Activated CD4-positive, alpha-beta T cell treated with anti-CD3 and anti-CD28 coated beads, Interleukin-2, amount 10 ng/mL, durations not matched to agents 24 days and 14 days (primary cell): ENCODE measurements around the gene NKAIN2. TPM values are rescaled to one million over a fixed set of nuclear protein-coding genes. Genes with fewer than 3 reads are reported as not detected.

Experiments used
- DNase-seq: peaks from one replicate; pipeline ENCODE4 v3.0.0; 2022
- H3K27ac Mint-ChIP-seq: one replicate; pipeline ENCODE4 v1.8.0; 2022; ENCODE audit warnings: mild to moderate bottlenecking, mixed read lengths
- H3K27me3 Mint-ChIP-seq: one replicate; pipeline ENCODE4 v1.8.0; 2022; ENCODE audit warnings: mixed read lengths
- H3K36me3 Mint-ChIP-seq: one replicate; pipeline ENCODE4 v1.8.0; 2022; ENCODE audit warnings: low read depth, mild to moderate bottlenecking, mixed read lengths
- H3K4me1 Mint-ChIP-seq: one replicate; pipeline ENCODE4 v1.8.0; 2021; ENCODE audit warnings: mixed read lengths
- H3K4me3 Mint-ChIP-seq: one replicate; pipeline ENCODE4 v1.8.0; 2022; ENCODE audit warnings: mild to moderate bottlenecking, moderate library complexity, mixed read lengths
- H3K9me3 Mint-ChIP-seq: one replicate; pipeline ENCODE4 v1.8.0; 2021; ENCODE audit warnings: mixed read lengths
- intact Hi-C: fragments of 100-400 bp; cut with micrococcal nuclease; formaldehyde crosslinking; loops from one replicate; pipeline ENCODE4 v1.15.1; 2023
- total RNA-seq: library from RNA; stranded (reverse); gene quantifications from 2 replicates; pipeline ENCODE4 v1.2.3, GENCODE V29; 2022

The NKAIN2 gene
- total RNA-seq, 1 donor from 2014 or later = not detected

- DNase-seq = no peak
- Mint-ChIP-seq H3K36me3 (no peaks in the 10 kb centered on the region), H3K4me3 (no peak overlapping the region), H3K27me3 (no peaks in the 10 kb centered on the region), H3K27ac (no peak overlapping the region), H3K9me3 (no peaks in the 10 kb centered on the region), H3K4me1 (no peaks in the 10 kb centered on the region)
- intact Hi-C loops = no loop called here
Measured at GRCh38 chr6:124799638-124800037, 996.0 kb downstream of the NKAIN2 start.

- intact Hi-C loops = no loop called here
- no peak overlapping the region for H3K4me3 Mint-ChIP-seq
- no peaks in the 10 kb centered on the region for H3K36me3 Mint-ChIP-seq
- H3K4me1 Mint-ChIP-seq = no peaks in the 10 kb centered on the region
- H3K27me3 Mint-ChIP-seq = no peaks in the 10 kb centered on the region
- DNase-seq = no peak
- no peaks in the 10 kb centered on the region for H3K9me3 Mint-ChIP-seq
- H3K27ac Mint-ChIP-seq = no peak overlapping the region
Measured at GRCh38 chr6:124800222-124800621, 996.6 kb downstream of the NKAIN2 start.

GRCh38 chr6:124812067-124812466, 1008.4 kb downstream of the NKAIN2 start:
- H3K36me3 Mint-ChIP-seq = no peaks in the 10 kb centered on the region
- H3K4me3 Mint-ChIP-seq = no peak overlapping the region
- no peak for DNase-seq
- H3K27ac Mint-ChIP-seq = no peak overlapping the region
- intact Hi-C loops = no loop called here
- no peaks in the 10 kb centered on the region for H3K27me3 Mint-ChIP-seq
- no peaks in the 10 kb centered on the region for H3K9me3 Mint-ChIP-seq
- no peaks in the 10 kb centered on the region for H3K4me1 Mint-ChIP-seq

GRCh38 chr6:124819346-124819745, 1015.7 kb downstream of the NKAIN2 start:
- Mint-ChIP-seq H3K9me3 (no peaks in the 10 kb centered on the region), H3K4me3 (no peak overlapping the region), H3K36me3 (no peaks in the 10 kb centered on the region), H3K4me1 (no peaks in the 10 kb centered on the region), H3K27me3 (no peaks in the 10 kb centered on the region), H3K27ac (no peak overlapping the region)
- no peak for DNase-seq
- intact Hi-C loops = no loop called here

DNA sequence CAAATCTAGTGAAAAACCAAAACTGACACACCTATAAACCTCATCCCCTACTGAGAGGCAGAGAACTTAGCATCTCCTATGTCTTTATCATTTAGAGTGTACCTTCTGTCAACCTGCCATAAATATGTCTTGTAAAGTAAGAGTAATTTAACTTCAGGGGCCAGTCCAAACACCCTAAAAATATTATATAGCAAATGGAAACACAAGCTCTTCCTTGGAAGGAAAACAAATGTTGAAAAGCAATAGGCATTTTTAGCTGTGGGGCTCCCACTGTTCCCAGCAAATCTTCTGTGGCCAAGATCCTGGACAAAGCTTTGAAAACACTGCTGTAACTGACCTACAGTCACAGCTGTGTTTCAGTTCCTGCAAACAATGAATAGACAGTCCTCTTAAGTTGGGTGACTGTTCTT, 1018.5 kb downstream of the NKAIN2 start:
- Mint-ChIP-seq H3K4me1 (no peaks in the 10 kb centered on the region), H3K27me3 (no peaks in the 10 kb centered on the region), H3K36me3 (no peaks in the 10 kb centered on the region), H3K4me3 (no peak overlapping the region), H3K27ac (no peak overlapping the region), H3K9me3 (no peaks in the 10 kb centered on the region)
- intact Hi-C loops = no loop called here
- no peak for DNase-seq

DNA sequence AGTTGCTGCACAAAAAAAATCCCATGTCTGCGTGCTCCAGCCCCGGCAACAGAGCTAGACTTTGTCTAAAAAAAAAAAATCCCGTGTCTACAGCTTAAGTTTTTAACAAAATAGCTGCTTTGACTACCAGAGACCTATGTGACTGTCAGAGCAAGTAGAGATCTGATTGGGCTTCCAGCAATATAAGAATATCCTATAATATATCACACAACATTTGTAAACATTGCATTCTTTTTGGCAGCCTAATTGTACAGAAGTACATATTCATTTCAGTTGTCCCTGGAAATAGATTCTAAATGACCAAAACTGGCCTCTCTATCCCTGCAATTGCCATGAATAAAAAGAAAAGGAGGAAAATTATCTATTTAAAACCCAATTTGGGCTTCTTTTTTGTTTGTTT, 1019.1 kb downstream of the NKAIN2 start:
- DNase-seq = no peak
- H3K27ac Mint-ChIP-seq = no peak overlapping the region
- no peaks in the 10 kb centered on the region for H3K4me1 Mint-ChIP-seq
- no peak overlapping the region for H3K4me3 Mint-ChIP-seq
- intact Hi-C loops = no loop called here
- no peaks in the 10 kb centered on the region for H3K27me3 Mint-ChIP-seq
- no peaks in the 10 kb centered on the region for H3K36me3 Mint-ChIP-seq
- H3K9me3 Mint-ChIP-seq = no peaks in the 10 kb centered on the region

GRCh38 chr6:124823240-124824111, 1019.8 kb downstream of the NKAIN2 start:
- Mint-ChIP-seq H3K4me3 (no peak overlapping the region), H3K4me1 (no peaks in the 10 kb centered on the region), H3K27me3 (no peaks in the 10 kb centered on the region), H3K36me3 (no peaks in the 10 kb centered on the region), H3K9me3 (no peaks in the 10 kb centered on the region), H3K27ac (no peak overlapping the region)
- intact Hi-C loops = no loop called here
- DNase-seq = no peak

GRCh38 chr6:124825564-124825963, 1021.9 kb downstream of the NKAIN2 start:
- H3K4me3 Mint-ChIP-seq = no peak overlapping the region
- no peaks in the 10 kb centered on the region for H3K27me3 Mint-ChIP-seq
- DNase-seq = no peak
- no peaks in the 10 kb centered on the region for H3K9me3 Mint-ChIP-seq
- no peaks in the 10 kb centered on the region for H3K36me3 Mint-ChIP-seq
- intact Hi-C loops = no loop called here
- no peak overlapping the region for H3K27ac Mint-ChIP-seq
- no peaks in the 10 kb centered on the region for H3K4me1 Mint-ChIP-seq

DNA sequence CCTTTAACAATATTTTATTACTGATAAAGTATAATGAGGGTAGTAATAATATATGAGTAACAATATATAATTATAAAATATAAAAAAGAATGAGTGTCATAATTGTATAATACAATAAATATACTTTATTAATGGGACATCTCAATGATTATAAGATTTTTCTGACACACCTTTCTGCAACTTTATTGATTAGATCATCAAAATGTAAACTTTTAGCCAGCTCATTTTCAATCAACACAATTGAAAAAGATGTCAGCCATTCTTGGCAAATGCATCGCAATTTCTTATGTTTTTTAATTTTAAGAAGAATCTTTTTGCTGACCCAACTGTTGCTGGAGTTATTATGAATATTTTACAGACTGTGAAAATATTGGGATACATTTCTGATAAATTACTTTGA, 1026.2 kb downstream of the NKAIN2 start:
- no peak for DNase-seq
- intact Hi-C loops = no loop called here
- Mint-ChIP-seq H3K27me3 (no peaks in the 10 kb centered on the region), H3K36me3 (no peaks in the 10 kb centered on the region), H3K9me3 (no peaks in the 10 kb centered on the region), H3K4me3 (no peak overlapping the region), H3K27ac (no peak overlapping the region), H3K4me1 (no peaks in the 10 kb centered on the region)

- H3K4me3 Mint-ChIP-seq = no peak overlapping the region
- no peak for DNase-seq
- intact Hi-C loops = no loop called here
- H3K9me3 Mint-ChIP-seq = no peaks in the 10 kb centered on the region
- no peak overlapping the region for H3K27ac Mint-ChIP-seq
- no peaks in the 10 kb centered on the region for H3K27me3 Mint-ChIP-seq
- H3K4me1 Mint-ChIP-seq = no peaks in the 10 kb centered on the region
- no peaks in the 10 kb centered on the region for H3K36me3 Mint-ChIP-seq
Measured at GRCh38 chr6:124830506-124830905, 1026.8 kb downstream of the NKAIN2 start.

DNA sequence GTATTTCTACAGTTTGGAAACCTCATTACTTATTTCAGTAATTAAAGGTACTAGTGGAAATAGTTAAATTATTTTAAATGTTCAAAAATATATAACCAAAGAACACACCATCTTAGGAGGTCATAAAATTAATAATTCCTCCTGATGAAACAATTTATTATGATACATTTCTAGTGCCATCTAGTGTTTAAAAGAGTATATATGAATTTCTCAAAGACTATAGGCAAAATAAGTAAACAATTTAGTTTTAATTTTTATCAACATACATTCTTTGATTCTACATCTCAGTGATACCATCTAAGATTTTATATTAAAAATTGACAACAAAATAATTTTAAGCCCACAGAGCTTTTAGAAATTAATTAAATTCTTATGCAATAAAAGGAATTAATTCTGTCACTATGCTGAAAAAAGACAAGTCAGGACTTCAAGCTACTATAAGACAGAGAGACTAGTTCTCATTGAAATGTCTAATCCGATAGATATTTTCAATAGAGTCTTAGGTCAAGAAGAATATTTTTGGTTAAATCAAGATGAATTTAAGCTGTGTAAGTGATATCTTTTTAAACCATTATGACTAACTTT, 1050.8 kb downstream of the NKAIN2 start:
- no peaks in the 10 kb centered on the region for H3K4me1 Mint-ChIP-seq
- intact Hi-C loops = loop anchor here (10.0 kb wide), 1 partner anchor 1050 kb away; the partner anchor contains the start of gene NKAIN2
- no peak overlapping the region for H3K4me3 Mint-ChIP-seq
- DNase-seq = no peak
- no peak overlapping the region for H3K27ac Mint-ChIP-seq
- H3K27me3 Mint-ChIP-seq = peaks cover 2% of the 10 kb centered on the region
- H3K36me3 Mint-ChIP-seq = no peaks in the 10 kb centered on the region
- no peaks in the 10 kb centered on the region for H3K9me3 Mint-ChIP-seq

GRCh38 chr6:124857746-124858145, 1054.1 kb downstream of the NKAIN2 start:
- intact Hi-C loops = loop anchor here (10.0 kb wide), 1 partner anchor 1053 kb away; the partner anchor contains the start of gene NKAIN2
- Mint-ChIP-seq H3K4me3 (no peak overlapping the region), H3K27me3 (no peaks in the 10 kb centered on the region), H3K4me1 (no peaks in the 10 kb centered on the region), H3K36me3 (no peaks in the 10 kb centered on the region), H3K27ac (no peak overlapping the region), H3K9me3 (no peaks in the 10 kb centered on the region)
- DNase-seq = no peak

DNA sequence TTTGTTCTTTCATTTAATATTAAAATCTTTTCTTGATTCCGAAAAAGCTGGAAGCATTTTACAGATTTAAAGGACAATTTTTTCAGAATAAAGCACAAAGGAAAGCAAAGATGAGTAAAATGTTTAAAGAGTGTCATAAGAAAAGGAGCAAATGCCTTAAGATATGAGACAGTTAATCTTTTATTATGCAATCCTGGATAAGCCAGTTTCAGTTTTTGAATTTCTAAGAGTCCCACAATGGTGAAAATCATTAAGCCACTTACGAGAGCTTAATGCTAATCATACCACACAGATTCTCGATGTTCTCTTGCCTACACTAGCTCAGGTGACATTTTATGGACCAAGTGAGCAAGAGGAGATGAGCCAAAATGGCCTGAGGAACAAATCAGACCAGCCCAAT, 1054.9 kb downstream of the NKAIN2 start:
- DNase-seq = no peak
- intact Hi-C loops = loop anchor here (10.0 kb wide), 1 partner anchor 1054 kb away; the partner anchor contains the start of gene NKAIN2
- Mint-ChIP-seq H3K27me3 (no peaks in the 10 kb centered on the region), H3K36me3 (no peaks in the 10 kb centered on the region), H3K4me1 (no peaks in the 10 kb centered on the region), H3K9me3 (no peaks in the 10 kb centered on the region), H3K4me3 (no peak overlapping the region), H3K27ac (no peak overlapping the region)

GRCh38 chr6:124859366-124859765, 1055.7 kb downstream of the NKAIN2 start:
- Mint-ChIP-seq H3K27ac (no peak overlapping the region), H3K27me3 (no peaks in the 10 kb centered on the region), H3K4me1 (no peaks in the 10 kb centered on the region), H3K36me3 (no peaks in the 10 kb centered on the region), H3K4me3 (no peak overlapping the region), H3K9me3 (no peaks in the 10 kb centered on the region)
- no peak for DNase-seq
- intact Hi-C loops = loop anchor here (10.0 kb wide), 1 partner anchor 1055 kb away; the partner anchor contains the start of gene NKAIN2
